Chondrocyte (in vitro differentiated cells): ENCODE results near the gene DYNLT5. TPM values are rescaled to one million over a fixed set of nuclear protein-coding genes. Genes with fewer than 3 reads are reported as not detected.

Source experiments
- DNase-seq: peaks from one replicate; pipeline ENCODE4 v3.0.0; 2021; ENCODE audit warnings: mixed read lengths, low spot score
- H3K27ac Mint-ChIP-seq: one replicate; pipeline ENCODE4 v1.8.0; 2021; ENCODE audit warnings: mild to moderate bottlenecking, moderate library complexity, mixed read lengths; ENCODE audit not compliant: unreplicated experiment
- H3K27me3 Mint-ChIP-seq: 2 replicates; pipeline ENCODE4 v1.8.0; 2021; ENCODE audit warnings: low read depth, mixed read lengths
- H3K36me3 Mint-ChIP-seq: 2 replicates; pipeline ENCODE4 v1.8.0; 2021; ENCODE audit warnings: low read depth, mixed read lengths
- H3K4me1 Mint-ChIP-seq: 2 replicates; pipeline ENCODE4 v1.8.0; 2021; ENCODE audit warnings: low read depth, mild to moderate bottlenecking, mixed read lengths
- H3K4me3 Mint-ChIP-seq: one replicate; pipeline ENCODE4 v1.8.0; 2021; ENCODE audit warnings: mild to moderate bottlenecking, moderate library complexity, mixed read lengths; ENCODE audit not compliant: unreplicated experiment
- H3K9me3 Mint-ChIP-seq: 2 replicates; pipeline ENCODE4 v1.8.0; 2021; ENCODE audit warnings: low read depth, mixed read lengths
- CTCF ChIP-seq: fragments of 200-600 bp; sonication (generic); IDR thresholded peaks from 2 replicates; pipeline ENCODE4 v1.5.0; 2021; ENCODE audit warnings: antibody characterized with exemption, mild to moderate bottlenecking, moderate library complexity
- total RNA-seq: library from RNA; stranded (reverse); gene quantifications from 3 replicates; pipeline ENCODE4 v1.2.1, GENCODE V29; 2021

The DYNLT5 gene
- total RNA-seq, 1 donor from 2014 or later, result not detected

GRCh38 chr1:66824771-66825170 is 72.5 kb downstream of the DYNLT5 start:
- H3K4me1 Mint-ChIP-seq, result no peaks in the 10 kb centered on the region
- H3K36me3 Mint-ChIP-seq, result peaks cover 2% of the 10 kb centered on the region
- H3K27ac Mint-ChIP-seq, result no peak overlapping the region
- no peaks in the 10 kb centered on the region for H3K27me3 Mint-ChIP-seq
- peaks cover 2% of the 10 kb centered on the region for H3K9me3 Mint-ChIP-seq
- TF ChIP-seq CTCF, result no peak
- no peak for DNase-seq
- H3K4me3 Mint-ChIP-seq, result no peak overlapping the region

Other genes with a start within 250 kb of the DYNLT5 start
- 29.3 to 47.9 TPM (median 31.8 TPM) in 3 replicates for gene SGIP1, start 218.3 kb upstream of the DYNLT5 start, total RNA-seq
- gene INSL5, start 48.8 kb downstream of the DYNLT5 start, total RNA-seq, result not detected in 3 replicates
- gene DNAI4, start 172.4 kb downstream of the DYNLT5 start, total RNA-seq, result 5.8 to 13.0 TPM (median 9.6 TPM) in 3 replicates
- gene MIER1, start 172.5 kb downstream of the DYNLT5 start, total RNA-seq, result 39.3 to 41.1 TPM (median 40.1 TPM) in 3 replicates